NCI-H1092 (cell line): ENCODE data around the gene PGGHG.

Experiments used
- DNase-seq: peaks from one replicate; lab custom pipeline; 2025; lab: John Stamatoyannopoulos, UW

The PGGHG gene

DNA sequence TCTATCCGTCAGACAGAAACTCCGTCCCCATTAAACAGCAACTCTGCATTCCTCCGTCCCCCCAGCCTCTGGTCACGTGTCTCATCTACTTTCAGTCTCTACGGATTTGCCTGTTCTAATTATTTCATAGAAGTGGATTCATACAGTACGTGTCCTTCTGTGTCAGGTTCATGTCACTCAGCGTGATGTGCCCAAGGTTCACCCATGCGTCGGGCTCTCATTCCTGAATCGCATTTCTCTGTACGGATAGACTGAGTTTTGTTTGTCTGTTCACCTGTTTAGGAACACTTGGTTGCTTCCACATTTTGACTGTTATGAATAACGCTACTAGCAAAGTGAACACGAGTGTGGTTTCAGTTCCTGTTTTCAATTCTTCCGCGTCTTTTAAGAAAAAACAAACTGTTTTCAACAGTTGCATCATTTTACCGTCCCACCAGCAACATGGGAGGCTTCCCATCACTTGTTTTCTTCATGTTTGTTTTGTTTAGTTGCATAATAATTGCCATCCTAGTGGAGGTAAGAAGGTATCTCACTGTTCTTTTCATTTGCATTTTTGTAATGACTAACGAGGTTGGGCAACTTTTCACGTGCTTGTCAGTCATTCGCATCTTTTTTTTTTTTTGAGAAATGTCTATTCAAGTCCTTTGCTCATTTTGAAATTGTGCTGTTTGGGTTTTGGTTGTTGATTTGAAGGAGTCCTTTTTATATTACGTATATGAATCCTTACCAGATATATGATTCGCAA is 19.6 kb upstream of the PGGHG start:
- no peak for DNase-seq

DNA sequence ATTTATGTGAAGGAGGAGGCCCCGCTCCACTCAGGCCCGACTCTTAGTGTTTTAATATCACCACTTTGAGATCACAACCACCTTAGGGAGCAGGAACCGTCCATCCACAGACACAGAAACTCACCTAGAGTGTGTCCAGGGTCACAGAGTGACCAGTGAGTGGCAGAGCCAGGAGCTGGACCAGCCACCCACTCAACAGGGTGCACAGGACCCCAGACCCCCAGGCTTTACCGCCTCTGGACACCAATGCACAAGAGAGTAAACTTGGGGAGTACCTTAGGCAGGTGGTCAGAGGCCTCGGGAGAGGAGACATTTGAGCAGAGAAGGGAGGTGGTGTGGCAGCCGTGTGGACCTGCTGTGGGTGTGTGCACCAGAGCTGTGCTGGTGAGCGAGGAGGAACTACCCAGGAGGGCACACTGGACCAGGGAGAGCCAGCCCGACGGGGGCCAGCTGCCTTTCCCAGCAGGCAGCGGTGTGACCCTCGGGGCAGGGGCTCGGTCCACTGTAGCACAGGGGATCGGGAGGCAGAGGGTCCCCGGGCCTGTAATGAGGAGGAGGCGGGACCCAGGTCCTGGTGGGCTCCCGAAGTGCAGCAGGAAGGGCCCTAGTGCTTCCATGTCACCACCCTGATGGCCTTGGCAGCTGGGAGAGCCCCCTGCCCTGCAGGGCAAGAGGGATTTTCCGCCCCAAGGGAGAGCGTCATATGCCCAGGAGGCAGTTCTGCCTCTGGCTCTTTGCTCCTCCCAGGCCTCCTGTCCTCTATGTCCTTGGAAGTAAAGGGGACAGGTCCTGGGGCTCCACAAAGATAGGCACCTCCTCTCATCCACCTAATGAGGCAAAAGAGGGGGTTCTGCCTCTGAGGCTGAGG is 18.2 kb upstream of the PGGHG start:
- no peak for DNase-seq

DNA sequence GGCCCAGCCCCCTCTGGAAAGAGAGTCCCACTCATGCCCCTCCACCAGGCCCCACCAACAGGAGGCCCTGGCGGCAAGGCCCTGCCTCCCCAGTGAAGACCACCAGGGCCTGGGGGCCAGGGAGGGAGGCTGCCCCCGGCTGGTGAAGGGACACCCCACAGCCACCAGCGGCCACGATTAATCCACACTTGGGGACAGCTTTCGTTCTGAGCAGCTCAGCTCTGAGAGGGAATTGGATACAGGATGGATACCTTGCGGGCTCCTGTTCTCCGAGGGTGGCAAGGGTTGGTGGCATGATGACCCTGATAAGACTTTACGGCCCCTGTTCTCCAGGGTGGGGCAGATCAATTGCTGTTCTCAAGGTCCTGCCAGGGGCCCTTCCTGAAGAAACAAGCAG is 17.6 kb upstream of the PGGHG start:
- DNase-seq: no peak

DNA sequence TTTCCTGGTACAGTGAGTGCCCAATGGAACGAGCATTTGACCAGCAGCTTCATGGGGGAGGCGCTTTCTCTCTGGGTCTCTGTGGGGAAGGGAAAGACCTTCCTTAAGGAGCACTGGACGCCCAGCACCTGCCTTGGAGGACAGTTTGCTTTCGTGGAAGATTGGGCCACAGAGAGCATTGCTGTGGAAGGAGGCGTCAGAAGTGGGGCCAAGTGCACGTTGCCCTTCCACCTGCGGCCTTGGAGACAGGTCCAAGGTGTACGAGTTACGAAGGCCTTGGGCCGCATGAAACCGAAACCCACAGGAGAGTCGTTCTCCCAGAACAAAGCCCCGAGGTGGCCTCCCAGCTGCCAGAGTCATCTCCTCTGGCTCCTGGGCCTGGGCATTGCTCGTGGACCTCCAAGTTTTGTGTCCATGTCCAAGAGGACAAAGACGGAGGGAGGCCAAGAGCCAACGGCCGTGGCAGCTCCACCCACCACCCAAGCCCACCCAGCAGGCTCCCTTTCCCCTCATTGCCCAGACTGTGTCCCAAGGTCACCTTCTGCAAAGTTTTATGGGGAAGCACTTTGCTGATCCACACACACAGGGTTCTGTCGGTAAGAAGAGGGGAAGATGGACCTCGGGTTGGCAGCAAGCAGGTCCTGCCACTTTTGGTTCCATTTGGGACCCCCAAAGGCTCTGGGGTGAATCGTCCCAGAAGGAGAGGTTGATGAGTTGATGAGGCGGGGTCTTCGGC is 16.6 kb upstream of the PGGHG start:
- no peak for DNase-seq

DNA sequence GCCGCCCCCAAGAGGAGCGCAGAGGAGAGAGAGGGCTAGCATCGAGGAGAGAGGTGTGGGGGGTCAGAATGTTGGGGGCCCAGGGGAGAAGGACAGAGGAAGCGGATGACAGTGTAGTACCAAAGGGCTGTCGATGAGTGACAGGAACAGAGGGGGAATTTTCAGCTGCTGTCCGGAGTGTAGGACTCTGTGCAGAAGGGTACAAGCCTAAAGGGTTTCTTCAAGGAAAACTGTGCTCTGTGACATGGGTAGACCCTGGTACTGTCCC is 16.1 kb upstream of the PGGHG start:
- DNase-seq: no peak

DNA sequence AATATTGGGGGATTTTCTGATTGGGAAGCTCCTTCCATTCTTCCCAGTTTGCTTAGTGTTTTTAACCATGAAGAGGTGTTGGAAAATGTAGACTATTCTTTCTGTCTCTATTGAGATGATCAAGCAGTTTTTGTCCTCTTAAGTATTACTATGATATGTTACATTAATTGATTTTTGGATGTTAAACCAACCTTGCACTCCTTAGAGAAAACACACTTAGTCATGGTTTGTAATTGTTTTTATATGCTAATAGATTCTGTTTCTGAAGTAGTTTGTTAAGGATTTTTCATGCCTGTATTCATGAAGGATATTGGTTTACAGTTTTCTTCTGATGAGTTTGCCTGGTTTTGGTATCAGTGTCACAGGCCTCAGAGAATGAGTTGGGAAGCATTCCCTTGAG is 12.7 kb upstream of the PGGHG start:
- DNase-seq: no peak

DNA sequence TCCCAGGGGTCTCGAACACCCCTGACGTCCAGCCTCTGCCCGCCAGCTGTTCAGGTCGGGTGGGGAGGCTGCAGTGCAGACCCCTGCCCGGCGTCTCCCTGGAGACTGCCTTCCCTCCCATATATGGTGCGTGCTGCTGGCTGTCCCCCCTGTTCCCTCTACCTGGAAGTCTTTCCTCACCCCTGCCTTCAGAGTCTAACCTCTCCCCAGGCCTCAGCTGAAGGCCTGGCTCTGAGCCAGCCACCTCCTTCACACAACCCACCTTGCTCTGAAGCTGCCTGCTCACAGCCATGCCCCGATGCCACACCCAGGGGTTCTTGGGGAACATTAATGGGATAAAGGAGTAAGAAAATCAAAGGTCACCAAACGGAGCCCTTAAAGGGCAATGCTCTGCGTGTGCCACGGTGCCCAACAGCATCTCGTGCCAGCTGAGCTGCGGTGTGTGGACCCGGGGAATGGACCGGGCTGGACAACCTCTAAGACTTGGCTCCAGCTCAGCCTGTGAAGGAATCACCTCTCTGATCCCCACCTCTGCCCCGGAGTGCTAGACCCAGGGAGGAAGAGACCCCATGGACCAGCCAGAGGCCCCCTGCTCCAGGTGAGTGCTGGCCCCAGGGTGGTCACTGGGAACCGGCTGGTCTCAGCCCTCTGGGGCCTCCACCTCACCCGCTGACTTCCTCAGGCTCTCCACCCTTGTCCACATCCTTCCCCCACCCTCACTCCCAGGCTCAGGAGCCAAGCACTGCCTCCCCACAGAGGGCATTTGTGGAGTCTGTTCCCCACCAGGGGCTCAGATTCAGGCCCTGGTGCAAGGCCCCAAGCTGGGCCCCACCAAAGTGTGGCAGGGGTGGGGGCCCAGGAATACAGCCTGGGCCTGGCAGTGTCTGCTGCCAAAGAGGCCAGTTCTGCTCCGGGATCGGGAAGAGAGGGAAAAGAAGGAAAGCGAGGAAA is 10.7 kb upstream of the PGGHG start, which contains the start of gene NLRP6:
Gene NLRP6, plus strand, starts transcription at position 407 of the 951 bp plus-strand sequence. Its CDS starts 163 bp downstream, at position 570.
- DNase-seq: no peak

DNA sequence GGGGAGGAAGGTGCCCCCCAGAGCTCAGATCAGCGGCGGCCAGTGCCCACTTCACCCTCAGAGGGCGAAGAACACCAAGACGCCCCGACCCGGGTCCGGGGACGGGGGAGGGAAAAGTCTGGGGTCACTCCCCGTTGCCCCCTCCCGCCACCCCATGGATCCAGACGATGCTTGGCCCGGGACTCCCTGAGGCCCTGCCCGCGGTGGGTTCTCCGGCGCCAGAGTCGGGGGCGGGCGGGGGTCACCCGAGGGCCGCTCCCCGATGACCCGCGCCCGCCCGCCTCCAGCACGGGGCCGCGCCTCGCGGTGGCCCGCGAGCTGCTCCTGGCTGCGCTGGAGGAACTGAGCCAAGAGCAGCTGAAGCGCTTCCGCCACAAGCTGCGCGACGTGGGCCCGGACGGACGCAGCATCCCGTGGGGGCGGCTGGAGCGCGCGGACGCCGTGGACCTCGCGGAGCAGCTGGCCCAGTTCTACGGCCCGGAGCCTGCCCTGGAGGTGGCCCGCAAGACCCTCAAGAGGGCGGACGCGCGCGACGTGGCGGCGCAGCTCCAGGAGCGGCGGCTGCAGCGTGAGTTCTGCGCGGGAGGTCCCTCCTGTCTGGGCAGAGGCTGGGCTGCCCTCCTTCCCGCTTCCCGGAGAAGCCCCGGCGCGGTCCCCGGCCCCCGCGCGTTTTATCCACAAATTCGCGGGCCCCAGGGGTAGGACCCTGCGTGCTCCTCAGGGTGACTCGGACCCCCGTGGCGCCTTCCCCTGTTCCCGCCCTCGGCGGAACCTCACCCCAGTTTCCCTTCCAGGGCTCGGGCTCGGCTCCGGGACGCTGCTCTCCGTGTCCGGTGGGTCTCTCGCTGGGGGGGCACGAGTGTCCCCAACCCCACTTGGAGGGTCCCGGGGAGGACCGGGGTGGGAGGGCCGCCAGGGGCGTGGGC is 9.6 kb upstream of the PGGHG start:
- no peak for DNase-seq

DNA sequence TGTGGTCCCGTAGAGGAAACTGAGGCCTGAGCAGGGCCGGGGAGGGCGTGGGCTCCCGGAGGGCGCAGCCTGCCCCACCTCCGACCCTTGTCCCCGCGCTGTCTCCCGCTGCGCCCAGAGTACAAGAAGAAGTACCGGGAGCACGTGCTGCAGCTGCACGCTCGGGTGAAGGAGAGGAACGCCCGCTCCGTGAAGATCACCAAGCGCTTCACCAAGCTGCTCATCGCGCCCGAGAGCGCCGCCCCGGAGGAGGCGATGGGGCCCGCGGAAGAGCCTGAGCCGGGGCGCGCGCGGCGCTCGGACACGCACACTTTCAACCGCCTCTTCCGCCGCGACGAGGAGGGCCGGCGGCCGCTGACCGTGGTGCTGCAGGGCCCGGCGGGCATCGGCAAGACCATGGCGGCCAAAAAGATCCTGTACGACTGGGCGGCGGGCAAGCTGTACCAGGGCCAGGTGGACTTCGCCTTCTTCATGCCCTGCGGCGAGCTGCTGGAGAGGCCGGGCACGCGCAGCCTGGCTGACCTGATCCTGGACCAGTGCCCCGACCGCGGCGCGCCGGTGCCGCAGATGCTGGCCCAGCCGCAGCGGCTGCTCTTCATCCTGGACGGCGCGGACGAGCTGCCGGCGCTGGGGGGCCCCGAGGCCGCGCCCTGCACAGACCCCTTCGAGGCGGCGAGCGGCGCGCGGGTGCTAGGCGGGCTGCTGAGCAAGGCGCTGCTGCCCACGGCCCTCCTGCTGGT is 8.8 kb upstream of the PGGHG start:
- DNase-seq: no peak

DNA sequence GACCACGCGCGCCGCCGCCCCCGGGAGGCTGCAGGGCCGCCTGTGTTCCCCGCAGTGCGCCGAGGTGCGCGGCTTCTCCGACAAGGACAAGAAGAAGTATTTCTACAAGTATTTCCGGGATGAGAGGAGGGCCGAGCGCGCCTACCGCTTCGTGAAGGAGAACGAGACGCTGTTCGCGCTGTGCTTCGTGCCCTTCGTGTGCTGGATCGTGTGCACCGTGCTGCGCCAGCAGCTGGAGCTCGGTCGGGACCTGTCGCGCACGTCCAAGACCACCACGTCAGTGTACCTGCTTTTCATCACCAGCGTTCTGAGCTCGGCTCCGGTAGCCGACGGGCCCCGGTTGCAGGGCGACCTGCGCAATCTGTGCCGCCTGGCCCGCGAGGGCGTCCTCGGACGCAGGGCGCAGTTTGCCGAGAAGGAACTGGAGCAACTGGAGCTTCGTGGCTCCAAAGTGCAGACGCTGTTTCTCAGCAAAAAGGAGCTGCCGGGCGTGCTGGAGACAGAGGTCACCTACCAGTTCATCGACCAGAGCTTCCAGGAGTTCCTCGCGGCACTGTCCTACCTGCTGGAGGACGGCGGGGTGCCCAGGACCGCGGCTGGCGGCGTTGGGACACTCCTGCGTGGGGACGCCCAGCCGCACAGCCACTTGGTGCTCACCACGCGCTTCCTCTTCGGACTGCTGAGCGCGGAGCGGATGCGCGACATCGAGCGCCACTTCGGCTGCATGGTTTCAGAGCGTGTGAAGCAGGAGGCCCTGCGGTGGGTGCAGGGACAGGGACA is 8.0 kb upstream of the PGGHG start:
- DNase-seq: no peak

DNA sequence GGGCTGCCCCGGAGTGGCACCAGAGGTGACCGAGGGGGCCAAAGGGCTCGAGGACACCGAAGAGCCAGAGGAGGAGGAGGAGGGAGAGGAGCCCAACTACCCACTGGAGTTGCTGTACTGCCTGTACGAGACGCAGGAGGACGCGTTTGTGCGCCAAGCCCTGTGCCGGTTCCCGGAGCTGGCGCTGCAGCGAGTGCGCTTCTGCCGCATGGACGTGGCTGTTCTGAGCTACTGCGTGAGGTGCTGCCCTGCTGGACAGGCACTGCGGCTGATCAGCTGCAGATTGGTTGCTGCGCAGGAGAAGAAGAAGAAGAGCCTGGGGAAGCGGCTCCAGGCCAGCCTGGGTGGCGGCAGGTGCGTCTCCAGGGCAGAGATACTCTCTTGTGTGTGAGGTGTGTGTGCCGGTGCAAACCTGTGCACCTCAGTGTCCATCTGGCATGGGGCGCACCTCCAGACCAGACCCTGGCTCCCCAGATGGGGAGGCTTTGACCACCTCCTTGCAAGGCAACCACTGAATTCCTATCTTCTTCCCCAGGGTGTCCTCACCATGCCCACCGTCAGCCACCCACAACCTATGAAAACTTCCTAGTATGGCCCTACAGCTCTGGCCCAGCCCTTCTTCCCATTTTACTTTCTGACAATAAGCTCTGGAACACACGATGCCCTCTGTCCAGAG is 7.3 kb upstream of the PGGHG start:
- DNase-seq: no peak

DNA sequence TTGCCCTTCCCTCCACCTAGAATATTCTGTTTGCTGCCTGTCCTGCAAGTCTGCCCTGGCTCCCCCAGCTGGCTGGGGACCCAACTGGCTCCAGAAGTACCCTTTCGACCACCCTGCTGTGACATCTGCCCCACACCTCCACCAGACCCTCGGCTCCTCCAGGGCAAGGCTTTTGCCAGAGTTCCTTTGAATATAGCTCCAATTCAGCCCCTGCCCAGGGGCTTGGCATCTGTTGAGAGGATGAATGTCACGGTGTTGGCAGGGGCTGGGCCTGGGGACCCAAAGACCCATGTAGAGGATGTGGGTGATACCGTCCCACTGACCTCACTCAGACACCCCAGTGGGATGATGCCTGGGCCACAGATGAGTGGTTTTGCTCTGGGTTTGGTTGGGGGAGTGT is 6.8 kb upstream of the PGGHG start:
- no peak for DNase-seq

DNA sequence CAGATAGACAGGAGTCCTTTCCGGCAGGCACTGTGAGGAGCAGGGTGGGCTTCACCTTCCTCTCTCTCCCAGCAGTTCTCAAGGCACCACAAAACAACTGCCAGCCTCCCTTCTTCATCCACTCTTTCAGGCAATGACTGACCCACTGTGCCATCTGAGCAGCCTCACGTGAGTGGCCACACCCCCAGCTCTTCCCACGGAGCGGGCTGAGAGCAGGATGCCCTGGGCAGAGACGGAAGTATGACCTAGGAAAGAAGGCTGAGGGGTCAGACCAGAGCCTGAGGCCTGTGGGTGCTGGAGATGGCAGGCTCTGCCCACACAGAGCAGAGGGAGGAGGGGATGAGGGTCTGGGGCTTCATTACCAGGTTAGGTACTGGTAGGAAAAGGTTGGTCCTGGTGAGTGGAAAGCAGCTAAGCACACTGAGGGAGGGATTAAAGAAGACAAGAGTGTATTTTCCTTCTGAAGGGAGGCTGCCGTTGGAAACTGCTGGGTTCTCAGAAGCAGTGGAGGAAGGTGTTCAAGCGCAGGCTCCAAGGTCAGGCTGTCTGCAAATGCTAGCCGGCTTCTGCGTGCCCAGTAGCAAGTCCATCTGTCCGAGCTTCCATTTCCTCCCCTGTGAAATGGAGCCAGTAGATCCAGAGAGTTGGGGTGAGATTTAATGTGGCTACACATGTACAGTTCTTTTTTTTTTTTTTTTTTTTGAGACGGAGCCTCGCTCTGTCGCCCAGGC is 6.1 kb upstream of the PGGHG start:
- DNase-seq: no peak

DNA sequence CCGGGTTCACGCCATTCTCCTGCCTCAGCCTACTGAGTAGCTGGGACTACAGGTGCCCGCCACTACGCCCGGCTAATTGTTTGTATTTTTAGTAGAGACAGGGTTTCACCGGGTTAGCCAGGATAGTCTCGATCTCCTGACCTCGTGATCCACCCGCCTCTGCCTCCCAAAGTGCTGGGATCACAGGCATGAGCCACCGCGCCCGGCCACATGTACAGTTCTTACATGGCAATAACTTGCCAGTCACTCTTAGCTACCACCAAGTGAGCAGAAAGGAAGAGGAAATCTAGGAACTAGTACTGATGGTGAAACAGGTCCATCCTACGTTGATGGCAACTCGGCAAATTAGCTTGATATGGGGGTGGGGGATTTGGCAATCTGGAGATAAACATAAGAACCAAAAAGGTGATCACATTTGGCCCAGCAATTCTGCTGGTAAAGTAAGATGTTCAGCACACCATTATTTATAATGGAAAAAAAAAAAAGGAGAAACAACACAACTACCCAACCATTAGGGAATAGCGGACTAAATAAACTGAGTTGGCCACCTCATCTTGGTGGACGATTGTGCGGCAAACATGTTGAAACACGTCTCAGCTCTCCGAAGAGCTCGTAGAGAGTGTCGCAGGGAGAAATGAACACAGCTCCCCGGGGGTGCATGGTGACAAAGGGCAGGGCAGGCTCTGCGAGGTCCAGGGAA is 5.4 kb upstream of the PGGHG start:
- DNase-seq: no peak

DNA sequence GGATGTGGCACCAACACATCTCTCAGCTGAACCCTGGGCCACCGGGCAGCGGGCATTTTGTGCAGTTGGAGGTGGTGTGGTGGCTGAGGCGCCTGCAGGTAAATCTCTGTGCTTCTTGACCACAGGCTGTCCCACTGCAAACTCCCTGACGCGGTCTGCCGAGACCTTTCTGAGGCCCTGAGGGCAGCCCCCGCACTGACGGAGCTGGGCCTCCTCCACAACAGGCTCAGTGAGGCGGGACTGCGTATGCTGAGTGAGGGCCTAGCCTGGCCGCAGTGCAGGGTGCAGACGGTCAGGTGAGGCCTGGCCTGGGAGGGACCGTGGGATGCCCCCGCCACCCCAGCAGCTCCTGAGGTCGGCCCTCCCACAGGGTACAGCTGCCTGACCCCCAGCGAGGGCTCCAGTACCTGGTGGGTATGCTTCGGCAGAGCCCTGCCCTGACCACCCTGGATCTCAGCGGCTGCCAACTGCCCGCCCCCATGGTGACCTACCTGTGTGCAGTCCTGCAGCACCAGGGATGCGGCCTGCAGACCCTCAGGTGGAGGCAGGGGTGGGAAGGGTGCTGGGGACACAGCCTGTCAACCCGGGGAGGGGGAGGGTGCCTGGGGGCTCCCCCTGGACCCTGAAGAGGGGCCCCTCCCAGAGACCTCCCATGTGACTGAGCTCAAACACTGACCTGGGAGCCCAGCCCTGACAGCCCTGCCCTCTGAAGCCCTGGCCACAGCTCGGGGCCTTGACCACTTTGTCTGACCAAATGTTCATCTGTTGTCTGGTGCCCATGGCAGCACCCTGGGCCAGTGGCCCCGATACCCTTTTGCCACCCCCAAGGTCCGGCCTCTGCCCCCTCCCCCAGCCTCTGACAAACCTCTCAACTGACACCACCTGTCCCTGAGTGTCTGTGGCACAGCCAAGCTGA is 4.6 kb upstream of the PGGHG start:
- no peak for DNase-seq
